HG03378 (cell line): Measurements from ENCODE around the gene CSTF1.
A peak's percentile ranks its signal among the peaks of the same experiment; 100 is the strongest.

Experiments
- ATAC-seq: cut with Tn5 transposase; IDR thresholded peaks from one replicate; pipeline ENCODE4 v1.9.1; 2021; ENCODE audit warnings: mild to moderate bottlenecking, moderate library complexity; ENCODE audit not compliant: unreplicated experiment

The CSTF1 gene

DNA sequence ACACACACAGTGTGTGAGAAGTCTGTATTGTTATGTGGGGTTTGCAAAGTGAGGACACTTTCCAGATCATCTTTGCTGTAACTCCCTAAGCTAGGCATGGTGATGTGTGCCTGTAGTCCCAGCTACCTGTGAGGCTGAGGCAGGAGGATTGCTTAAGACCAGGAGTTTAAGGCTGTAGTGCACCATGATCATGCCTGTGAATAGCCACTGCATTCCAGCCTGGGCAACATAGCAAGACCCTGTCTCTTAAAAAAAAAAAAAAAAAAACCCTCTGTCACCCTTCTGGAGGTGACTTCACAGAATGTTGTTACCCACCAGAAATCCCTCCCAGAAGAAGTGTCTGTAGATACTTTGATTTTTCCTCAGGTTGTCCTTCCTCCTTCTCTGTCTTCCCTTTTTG is 34.5 kb downstream of the CSTF1 start:
- no peak for ATAC-seq

- ATAC-seq = no peak
These were observed 35.4 kb downstream of the CSTF1 start for GRCh38 chr20:56427797-56428196.

- ATAC-seq = no peak
These were observed 36.0 kb downstream of the CSTF1 start for GRCh38 chr20:56428410-56428809.

DNA sequence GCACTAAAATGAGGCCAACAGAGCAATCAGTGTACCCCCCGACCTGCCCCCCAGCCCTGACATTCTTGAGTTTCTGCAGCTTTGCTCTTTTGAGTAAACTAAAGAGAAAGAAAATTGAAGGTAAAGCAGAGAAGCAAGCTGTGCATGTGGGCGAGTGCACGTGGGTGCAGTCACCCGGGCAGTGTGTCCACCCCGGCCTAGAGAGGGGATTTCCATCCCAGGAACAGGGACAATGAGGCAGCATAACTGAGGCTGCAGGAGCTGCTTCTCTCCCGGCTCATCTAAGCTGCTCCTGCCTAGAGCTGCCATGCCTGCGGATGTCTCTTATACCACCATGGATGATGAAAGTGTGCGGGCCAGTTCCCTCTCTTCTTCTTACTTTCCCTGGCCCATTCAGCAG is 36.4 kb downstream of the CSTF1 start:
- no peak for ATAC-seq

DNA sequence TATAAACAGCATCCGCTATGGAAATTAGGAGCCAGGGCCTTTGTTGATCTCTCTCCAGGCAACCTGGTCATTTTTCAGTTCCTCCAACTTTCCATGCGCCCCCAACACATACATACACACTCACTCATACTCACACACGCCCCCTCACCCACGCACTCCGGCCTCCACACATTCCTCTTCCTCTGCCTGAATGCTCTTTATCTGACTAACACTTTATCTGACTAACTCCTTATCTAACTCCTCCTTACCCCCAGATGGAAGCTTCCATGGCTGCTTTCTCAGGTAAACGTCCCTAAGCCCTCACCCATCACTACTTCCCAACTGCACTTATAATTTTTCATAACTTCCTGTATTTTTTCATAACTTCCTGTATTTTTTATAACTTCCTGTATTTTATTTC is 37.1 kb downstream of the CSTF1 start:
- ATAC-seq = no peak

DNA sequence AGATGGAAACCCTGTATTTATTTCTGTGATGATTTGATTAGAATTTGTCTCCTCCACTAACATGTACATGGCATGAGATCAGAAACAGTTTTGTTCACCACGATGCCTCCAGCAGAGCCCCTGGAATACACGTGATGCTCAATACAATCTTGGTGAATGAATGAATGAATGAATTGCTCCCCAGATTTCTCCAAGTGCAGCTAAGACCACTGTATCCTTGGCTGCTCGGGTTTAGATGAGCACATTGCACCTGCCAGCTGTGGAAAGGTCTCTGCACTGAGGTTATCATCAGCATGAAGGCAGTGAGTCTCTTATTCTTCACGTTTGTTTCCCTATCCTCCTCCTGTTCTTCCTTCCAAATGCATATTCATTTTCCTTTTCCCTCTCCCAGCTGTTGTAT is 37.5 kb downstream of the CSTF1 start:
- no peak for ATAC-seq

DNA sequence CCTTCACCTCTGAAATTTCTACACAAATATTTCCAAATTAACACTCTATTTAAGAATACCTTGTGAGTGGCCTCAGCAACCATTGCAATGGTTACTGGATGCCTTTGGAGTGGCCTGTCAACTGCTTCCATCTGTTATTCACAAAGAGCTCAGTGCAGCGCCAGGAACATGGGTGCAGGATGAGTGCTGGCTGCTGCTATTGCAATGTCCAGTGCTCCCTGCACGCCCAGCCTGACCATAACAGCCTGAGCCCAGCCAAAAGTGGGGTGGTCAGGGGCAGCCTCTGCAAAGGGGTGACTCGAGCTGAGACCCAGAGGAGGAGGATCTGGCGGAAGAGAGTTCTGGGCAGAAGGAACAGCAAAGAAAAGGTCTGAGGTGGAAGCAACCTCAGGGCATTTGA is 38.0 kb downstream of the CSTF1 start:
- ATAC-seq = no peak

DNA sequence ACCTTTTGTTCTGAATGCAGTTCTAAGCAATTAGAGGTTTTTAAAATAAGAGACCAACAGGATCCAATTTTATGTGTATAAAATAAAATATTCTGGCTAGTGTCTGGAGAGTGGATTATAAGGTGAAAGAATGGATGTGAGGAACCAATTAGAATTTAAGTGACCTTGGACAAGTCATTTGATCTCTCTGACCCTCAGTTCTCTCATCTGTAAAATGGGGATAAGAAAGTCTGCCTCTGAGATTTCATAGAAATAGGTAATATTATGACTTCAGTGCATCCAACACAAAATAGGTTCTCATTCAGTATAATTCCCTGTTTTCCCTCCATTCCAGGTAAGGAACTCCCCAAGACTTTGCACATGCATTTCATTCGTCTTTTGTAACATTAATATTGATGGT is 38.5 kb downstream of the CSTF1 start:
- no peak for ATAC-seq

DNA sequence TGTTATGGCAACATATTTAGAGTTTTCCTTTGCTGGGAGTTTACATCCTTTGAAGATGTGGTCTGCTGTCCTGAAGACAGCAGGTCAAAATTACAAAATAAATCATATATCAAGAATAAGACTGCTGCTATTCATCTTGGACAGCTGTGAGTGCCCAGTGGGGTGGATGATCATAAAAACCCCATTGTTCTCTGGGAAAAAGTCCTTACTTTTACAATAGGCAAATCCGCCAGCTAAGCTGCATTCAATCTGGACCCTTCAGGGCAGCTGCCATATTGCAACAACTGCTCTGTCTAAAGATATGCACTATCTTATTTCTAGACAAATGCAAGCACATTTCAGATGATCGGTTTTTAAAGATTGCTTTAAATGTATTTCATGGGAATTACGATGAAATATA is 39.0 kb downstream of the CSTF1 start:
- no peak for ATAC-seq

DNA sequence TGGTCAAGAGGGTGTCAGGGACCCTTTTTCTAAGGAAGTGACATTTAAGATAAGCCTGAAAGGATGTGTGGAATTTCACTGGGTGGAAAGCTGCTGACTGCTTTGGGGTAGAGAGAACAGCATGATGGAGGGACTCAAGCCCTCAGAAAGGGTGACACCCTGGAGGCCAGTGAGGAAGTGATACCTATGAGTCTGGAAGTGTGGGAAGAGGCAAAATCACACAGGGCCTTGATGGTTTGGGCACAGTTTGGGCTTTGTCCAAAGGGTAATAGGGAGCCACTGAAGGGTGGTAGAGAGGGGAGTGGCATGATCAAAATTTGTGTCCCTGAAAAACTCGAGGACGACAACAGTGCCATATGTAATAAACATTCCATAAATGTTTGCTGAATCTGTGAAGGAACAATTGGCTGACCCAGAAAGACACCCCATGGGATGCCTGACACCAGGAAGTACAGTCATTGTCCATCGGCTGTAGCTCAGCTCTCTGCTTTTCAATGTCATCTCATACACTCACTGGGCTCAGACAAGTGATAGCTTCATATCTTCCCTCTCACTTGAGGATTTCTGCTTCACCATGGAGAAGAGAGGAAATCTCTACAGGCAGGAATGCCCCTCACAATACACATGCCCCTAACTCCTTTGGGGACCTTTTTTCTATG is 40.9 kb downstream of the CSTF1 start:
- no peak for ATAC-seq

GRCh38 chr20:56433880-56434255 is 41.4 kb downstream of the CSTF1 start:
- no peak for ATAC-seq

DNA sequence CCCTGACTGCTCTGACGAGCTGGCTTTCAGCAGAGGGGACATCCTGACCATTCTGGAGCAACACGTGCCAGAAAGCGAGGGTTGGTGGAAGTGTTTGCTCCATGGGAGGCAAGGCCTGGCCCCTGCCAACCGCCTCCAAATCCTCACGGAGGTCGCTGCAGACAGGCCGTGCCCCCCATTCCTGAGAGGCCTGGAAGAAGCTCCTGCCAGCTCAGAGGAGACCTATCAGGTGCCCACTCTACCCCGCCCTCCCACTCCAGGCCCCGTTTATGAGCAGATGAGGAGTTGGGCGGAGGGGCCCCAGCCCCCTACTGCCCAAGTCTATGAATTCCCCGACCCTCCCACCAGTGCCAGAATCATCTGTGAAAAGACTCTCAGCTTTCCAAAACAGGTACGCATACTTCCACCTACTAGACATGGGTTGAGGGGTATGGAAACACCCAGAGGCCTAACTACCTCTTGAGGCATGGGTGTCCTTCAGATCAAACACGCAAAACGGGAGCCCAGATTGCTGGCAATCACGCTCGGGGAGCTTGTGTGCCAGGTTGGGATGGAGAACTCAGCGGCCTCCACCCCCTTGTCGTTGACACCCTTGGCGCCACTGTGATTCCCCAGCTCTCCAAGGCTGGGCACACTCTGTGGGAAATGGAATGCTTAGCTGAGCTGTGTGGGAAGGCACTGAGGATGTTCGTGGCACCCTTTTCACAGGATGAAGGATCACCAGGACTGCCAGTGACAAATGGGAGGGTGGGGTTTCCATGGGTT is 44.9 kb downstream of the CSTF1 start:
- no peak for ATAC-seq

- ATAC-seq = no peak
These were observed 45.8 kb downstream of the CSTF1 start for GRCh38 chr20:56438284-56438683.

DNA sequence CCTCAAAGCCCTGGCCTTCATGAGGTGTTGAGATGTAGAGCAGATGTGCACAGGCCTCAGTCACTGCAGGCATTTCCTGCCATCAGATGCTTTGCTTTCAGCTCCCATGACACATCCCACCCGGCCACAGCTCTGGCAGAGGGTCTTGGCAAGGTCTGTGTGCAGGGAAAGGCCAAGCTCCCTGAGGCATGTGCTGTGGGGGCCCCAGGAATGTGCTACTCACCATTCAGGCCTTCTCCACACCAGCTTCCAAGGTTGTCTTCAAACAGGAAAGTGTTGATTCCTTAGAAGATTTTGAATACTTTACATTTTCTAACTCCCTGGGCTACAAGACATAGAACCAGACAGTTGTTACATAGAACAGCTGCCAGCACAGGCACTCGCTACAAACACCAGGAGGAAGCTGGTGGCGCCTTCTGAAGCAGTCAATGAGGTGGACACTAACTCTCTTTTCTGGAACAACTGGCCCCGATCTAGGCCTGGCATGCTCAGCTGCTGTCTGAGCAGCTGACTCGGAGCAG is 47.4 kb downstream of the CSTF1 start:
- no peak for ATAC-seq

DNA sequence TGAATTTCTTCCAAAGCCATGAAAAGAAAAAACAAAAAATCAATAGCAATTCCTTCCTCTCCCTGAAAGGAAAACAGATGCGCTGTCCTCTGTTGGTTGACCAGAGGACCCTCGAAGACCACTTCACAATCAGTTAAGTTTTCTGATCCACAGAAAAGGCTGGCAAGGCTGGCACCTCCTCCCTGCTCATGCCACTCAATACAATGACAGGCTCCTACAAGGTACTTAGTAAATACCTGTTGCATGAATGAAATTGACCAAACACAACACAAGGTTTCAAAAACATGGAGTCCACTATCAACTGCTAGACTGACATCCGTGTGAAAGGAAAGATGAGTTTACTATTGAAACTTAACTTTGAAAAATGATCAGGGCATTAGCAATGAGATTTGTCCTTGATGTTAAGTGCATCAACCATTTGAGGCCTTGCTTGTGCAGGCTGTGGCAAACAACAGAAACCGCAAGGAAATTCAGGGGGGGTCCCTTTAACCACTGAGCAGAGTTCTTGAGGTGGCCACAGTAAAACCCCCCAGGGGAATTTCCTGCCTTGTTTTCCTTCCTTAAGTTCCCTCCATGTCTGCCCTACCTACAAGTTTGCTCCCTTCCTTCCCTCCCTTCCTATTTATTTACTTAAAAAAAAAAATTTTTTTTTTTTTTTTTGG is 48.0 kb downstream of the CSTF1 start:
- peak; percentile 70 for ATAC-seq

GRCh38 chr20:56442389-56443365 is 50.2 kb downstream of the CSTF1 start:
- ATAC-seq = no peak

DNA sequence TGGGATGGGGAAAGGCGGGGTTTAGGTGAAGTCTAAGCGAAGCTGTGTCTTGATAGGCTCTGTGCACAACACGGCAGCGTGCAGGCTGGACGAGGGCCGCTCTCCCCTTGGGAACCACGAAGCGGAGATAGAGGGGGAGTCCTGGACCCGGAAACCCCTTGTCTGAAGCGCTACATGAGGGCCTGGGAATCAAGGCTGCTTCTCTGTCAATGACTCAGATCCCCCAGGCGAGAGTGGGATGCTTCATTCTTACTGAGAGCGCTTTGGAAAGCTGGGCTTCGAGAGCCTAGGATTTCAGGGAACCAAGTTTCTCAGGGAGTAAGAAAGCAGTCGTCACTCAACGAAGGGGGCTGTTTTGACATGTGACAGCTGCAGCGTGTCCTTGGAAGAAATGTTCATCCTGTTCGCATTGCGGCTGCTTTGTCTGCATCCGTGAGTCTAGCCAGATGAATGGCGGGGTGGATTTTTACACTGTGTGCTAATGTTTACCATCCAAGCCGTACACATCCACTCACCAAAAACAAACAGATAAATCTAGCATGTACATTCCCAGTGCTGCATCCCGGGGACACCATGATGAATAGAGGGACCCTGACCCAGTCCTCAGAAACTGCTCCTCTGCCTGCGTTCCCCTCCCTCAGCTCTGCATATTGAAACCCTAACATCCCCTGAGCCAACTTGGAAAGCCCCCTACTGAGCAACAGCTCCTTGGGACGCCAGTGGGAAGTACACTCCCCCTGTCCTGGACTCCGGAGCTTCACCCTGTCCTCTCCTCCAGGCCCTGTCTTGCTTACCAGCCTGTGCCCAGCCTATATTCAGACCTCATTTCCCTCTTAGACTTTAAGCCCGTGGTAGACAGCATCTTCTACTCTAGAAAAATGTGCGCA is 51.5 kb downstream of the CSTF1 start:
- no peak for ATAC-seq

DNA sequence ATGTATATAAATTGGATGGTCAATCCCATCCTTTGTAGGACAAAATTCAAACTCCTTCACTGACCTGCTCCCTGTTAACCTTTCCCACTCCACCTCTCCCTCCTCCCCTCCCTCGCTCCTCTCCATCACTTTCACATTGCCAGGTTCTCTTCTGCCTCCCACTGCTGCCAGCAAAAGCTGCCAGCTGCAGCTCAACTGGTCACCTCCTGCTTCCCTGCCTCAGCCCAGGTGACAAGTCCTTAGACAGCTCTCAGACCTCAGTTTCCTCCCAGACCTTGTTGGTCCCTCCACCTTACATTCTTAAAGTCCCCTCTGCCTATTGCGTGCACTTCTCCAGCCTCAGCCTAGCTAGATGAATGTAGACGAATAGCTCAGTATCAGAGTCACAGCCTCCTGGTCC is 52.7 kb downstream of the CSTF1 start:
- no peak for ATAC-seq

- ATAC-seq = no peak
These were observed 53.1 kb downstream of the CSTF1 start for GRCh38 chr20:56445540-56445939.

GRCh38 chr20:56447227-56447626 is 54.8 kb downstream of the CSTF1 start:
- ATAC-seq = no peak
